PC-9 (cell line): ENCODE results near the gene RASGRF1.

Source experiments
- CTCF ChIP-seq: fragments of 200-600 bp; sonication (generic); conservative IDR thresholded peaks from 2 replicates; pipeline ENCODE4 v1.6.1; 2017; ENCODE audit warnings: mixed run types, antibody characterized with exemption, mild to moderate bottlenecking, moderate library complexity
- EZH2 ChIP-seq: fragments of 200-600 bp; sonication (generic); IDR thresholded peaks from 2 replicates; pipeline ENCODE4 v1.8.0; 2017; ENCODE audit warnings: antibody characterized with exemption, low read depth

GRCh38 chr15:78946493-78946892 is 144.1 kb downstream of the RASGRF1 start:
- TF ChIP-seq CTCF (no peak), EZH2 (no peak)
